ENCODE results near the gene CPEB4. TPM values are rescaled to one million over a fixed set of nuclear protein-coding genes. Genes with fewer than 3 reads are reported as not detected.

The CPEB4 gene
- total and polyA plus RNA-seq, 2 of the 8 experiments (the other 6 are each of a cell fraction or from before 2014, with no cell fraction given), result 8.4 to 13.4 TPM

- no peak overlapping the region for H3K27ac ChIP-seq (ENCODE audit: low read depth, low read length)
- H3K4me1 ChIP-seq (replicated peaks in 1 of 4; ENCODE audit: control insufficient read depth in 3 of 4, insufficient read depth in 4 of 4, low read length in 3 of 4), result peaks cover 0 to 1% (median 0%) of the 10 kb centered on the region in 4 experiments; a peak in 2 of 7 replicates
- no peak overlapping the region for H4K91ac ChIP-seq (replicated peaks; ENCODE audit: insufficient read length, low read length)
- no peak overlapping the region for H3K23ac ChIP-seq (ENCODE audit: insufficient read length)
- no peak overlapping the region for H2BK15ac ChIP-seq (ENCODE audit: low read length)
- no peak overlapping the region for H2BK5ac ChIP-seq (ENCODE audit: low read depth, low read length)
- H3K79me1 ChIP-seq (ENCODE audit: low read depth, low read length), result no peaks in the 10 kb centered on the region
- H3K9me3 ChIP-seq (ENCODE audit: insufficient read depth in 2 of 2, low read depth in 1 of 2, low read length in 1 of 2), result no peaks in the 10 kb centered on the region
- no peak overlapping the region for H3K9ac ChIP-seq (replicated peaks in 1 of 4; ENCODE audit: extremely low read depth in 1 of 4, low read depth in 3 of 4, low read length in 3 of 4)
- no peak overlapping the region for H3K4me3 ChIP-seq (ENCODE audit: extremely low read depth in 1 of 4, insufficient read depth in 2 of 4, low read depth in 3 of 4, low read length in 4 of 4)
- H4K8ac ChIP-seq (ENCODE audit: extremely low read depth, insufficient read depth, low read length), result no peak overlapping the region
- no peak overlapping the region for H2BK12ac ChIP-seq (ENCODE audit: low read depth, low read length)
- H3K4ac ChIP-seq (replicated peaks; ENCODE audit: insufficient read length, low read depth, low read length), result no peak overlapping the region
- POLR2A ChIA-PET (ENCODE audit: partially characterized antibody), result interaction anchor here (1.6 kb wide), 1 partner anchor 15 kb away, joined by 4 read pairs; no protein-coding TSS in a partner anchor
- CTCF ChIA-PET (ENCODE audit: partially characterized antibody), result interaction anchor here (0.7 kb wide), 1 partner anchor 29 kb away, joined by 3 read pairs; no protein-coding TSS in a partner anchor
- H3K36me3 ChIP-seq (ENCODE audit: control insufficient read depth in 2 of 4, insufficient read depth in 4 of 4, low read length in 3 of 4), result no peaks in the 10 kb centered on the region
- H2BK20ac ChIP-seq (ENCODE audit: low read length), result no peak overlapping the region
- H4K5ac ChIP-seq (ENCODE audit: insufficient read length, low read depth, low read length), result no peak overlapping the region
- FAIRE-seq, result no peak
- no peak overlapping the region for H2AFZ ChIP-seq (ENCODE audit: low read length)
- no peak overlapping the region for H3K18ac ChIP-seq (ENCODE audit: extremely low read depth, low read length)
- H3K79me2 ChIP-seq (ENCODE audit: control insufficient read depth in 1 of 2, insufficient read depth in 2 of 2, low read length in 2 of 2), result peaks cover 0 to 42% of the 10 kb centered on the region in 2 experiments; a peak in 2 of 4 replicates
- no peak overlapping the region for H2BK120ac ChIP-seq (replicated peaks; ENCODE audit: low read depth, low read length)
- no peaks in the 10 kb centered on the region for H3K27me3 ChIP-seq (replicated peaks in 1 of 4; ENCODE audit: control insufficient read depth in 3 of 4, extremely low read depth in 1 of 4, insufficient read depth in 3 of 4, low read length in 3 of 4)
- 94% methylated on average over 4 of the region's 4 CpGs; no CpG with 5 or more reads in 1 of the 2 experiments for WGBS, 2 experiments (ENCODE audit: extremely low coverage in 1 of 2, insufficient coverage in 1 of 2, insufficient read length in 1 of 2, insufficient replicate concordance in 2 of 2, low coverage in 1 of 2, low lambda C conversion rate in 2 of 2, missing lambda C conversion rate in 1 of 2)
- no peak overlapping the region for H3K4me2 ChIP-seq (ENCODE audit: insufficient read depth in 1 of 2, low read depth in 2 of 2, low read length in 2 of 2)
- no peak overlapping the region for H2AK5ac ChIP-seq (ENCODE audit: low read depth, low read length)
- H3K14ac ChIP-seq (ENCODE audit: insufficient read length), result no peak overlapping the region
- H4K20me1 ChIP-seq (replicated peaks in 1 of 2; ENCODE audit: control insufficient read depth in 1 of 2, insufficient read depth in 2 of 2, low read length in 2 of 2), result no peaks in the 10 kb centered on the region
- H3K56ac ChIP-seq (replicated peaks; ENCODE audit: insufficient read length, low read depth, low read length), result no peak overlapping the region
- no peak for DNase-seq (ENCODE audit: low read depth in 1 of 2, low spot score in 2 of 2)
- H3K23me2 ChIP-seq (ENCODE audit: low read depth, low read length), result no peaks in the 10 kb centered on the region
- TF ChIP-seq SIN3A (conservative IDR thresholded peaks at IDR 0.05 in 1 of 2, IDR thresholded peaks at IDR 0.05 in 1 of 2; ENCODE audit: low read depth in 1 of 2, low read length in 2 of 2) (no peak), SP2 (IDR thresholded peaks at IDR 0.05; ENCODE audit: low read length) (no peak), SIX5 (IDR thresholded peaks at IDR 0.05; ENCODE audit: low read depth, low read length) (no peak), CEBPB (IDR thresholded peaks at IDR 0.05; ENCODE audit: low read depth, low read length) (no peak), ASH2L (IDR thresholded peaks at IDR 0.05; ENCODE audit: low read length) (no peak), CTBP2 (IDR thresholded peaks at IDR 0.05; ENCODE audit: borderline replicate concordance, insufficient read depth, insufficient read length, low read length) (no peak), POU5F1 (IDR thresholded peaks at IDR 0.05; ENCODE audit: low read depth, low read length) (no peak), GTF2F1 (IDR thresholded peaks at IDR 0.05; ENCODE audit: borderline replicate concordance, low read depth, low read length) (no peak), TEAD4 (IDR thresholded peaks at IDR 0.05; ENCODE audit: low read depth, low read length) (no peak), SAP30 (IDR thresholded peaks at IDR 0.05; ENCODE audit: insufficient read depth, insufficient replicate concordance, low read length) (no peak), CBX8 (IDR thresholded peaks at IDR 0.05; ENCODE audit: borderline replicate concordance, low read depth, low read length) (no peak), PHF8 (conservative IDR thresholded peaks at IDR 0.05; ENCODE audit: low read depth, low read length) (no peak), SUZ12 (IDR thresholded peaks at IDR 0.05; ENCODE audit: low read length) (no peak), BCL11A (IDR thresholded peaks at IDR 0.05; ENCODE audit: low read depth in 2 of 2, low read length in 2 of 2) (no peak), CHD2 (IDR thresholded peaks at IDR 0.05; ENCODE audit: low read length) (no peak)
Observed at GRCh38 chr5:173896631-173897030, 8.5 kb downstream of the CPEB4 start.

Measured in H1 (cell line).